Measurements from ENCODE around the gene TRIO. TPM values are rescaled to one million over a fixed set of nuclear protein-coding genes. Genes with fewer than 3 reads are reported as not detected.

The TRIO gene
- total RNA-seq, 1 experiment from 2014 or later, result 68.4 TPM

DNA sequence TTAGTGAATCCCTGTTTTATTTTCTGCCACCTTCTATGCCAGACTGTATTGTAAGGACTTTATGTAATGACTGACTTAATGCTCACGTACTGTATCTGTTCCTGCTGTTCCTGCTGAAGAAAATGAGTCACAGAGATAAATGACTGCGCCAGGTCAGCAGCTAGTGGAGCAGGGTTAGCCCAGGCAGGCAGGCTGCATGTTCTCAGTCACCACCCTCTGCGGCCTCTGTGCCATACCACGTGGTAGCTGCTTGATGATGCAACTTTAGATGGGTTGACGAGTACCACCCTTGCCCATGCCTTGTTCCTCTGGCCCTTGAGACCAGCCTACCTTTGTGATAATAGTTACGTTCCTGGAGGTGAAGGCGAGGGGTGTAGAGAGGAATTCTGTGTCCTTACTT lies 161.9 kb downstream of the TRIO start:
- Histone ChIP-seq H3K27me3 (ENCODE audit: insufficient read depth, low read length) (no peaks in the 10 kb centered on the region), H4K20me1 (ENCODE audit: insufficient read depth) (no peaks in the 10 kb centered on the region), H3K4me1 (ENCODE audit: control insufficient read depth in 1 of 2, insufficient read depth in 2 of 2, low read length in 2 of 2) (0 out of 4 replicates have a peak, but pooled peaks cover 0 to 3% of the 10 kb centered on the region in 2 experiments), H3K79me2 (ENCODE audit: insufficient read depth, low read length) (peaks cover 8% of the 10 kb centered on the region; the same call in 1 of the 2 replicates), H3K27ac (ENCODE audit: low read depth, low read length) (no peak overlapping the region), H3K4me3 (replicated peaks in 1 of 2; ENCODE audit: low read depth in 1 of 2, low read length in 2 of 2) (no peak overlapping the region), H3K4me2 (ENCODE audit: low read length) (no peak overlapping the region), H3K36me3 (ENCODE audit: control insufficient read depth in 1 of 2, insufficient read depth in 2 of 2, low read length in 2 of 2) (peaks cover 0 to 7% of the 10 kb centered on the region in 2 experiments; a peak in 1 of 4 replicates), H3K9me2 (ENCODE audit: insufficient read depth) (no peaks in the 10 kb centered on the region), H3K9ac (ENCODE audit: low read length) (no peak overlapping the region), H3K9me3 (ENCODE audit: control insufficient read depth in 1 of 2, insufficient read depth in 1 of 2, low read depth in 1 of 2, low read length in 2 of 2) (no peaks in the 10 kb centered on the region), H2AFZ (ENCODE audit: low read depth, low read length, poor library complexity, severe bottlenecking) (no peak overlapping the region)
- ChIA-PET CTCF (no interaction called here), POLR2A (no interaction called here), RAD21 (ENCODE audit: low non-redundant PET in 1 of 2, low total read pairs in 2 of 2, uncharacterized antibody in 2 of 2, unreplicated experiment in 2 of 2) (no interaction called here)
- TF ChIP-seq TCF7L2 (IDR thresholded peaks at IDR 0.05; ENCODE audit: borderline replicate concordance, extremely low read depth, insufficient read depth, insufficient read length) (no peak), ZNF274 (IDR thresholded peaks at IDR 0.05; ENCODE audit: low read depth, low read length) (no peak)
- TF ChIP-seq, protein P1, sequence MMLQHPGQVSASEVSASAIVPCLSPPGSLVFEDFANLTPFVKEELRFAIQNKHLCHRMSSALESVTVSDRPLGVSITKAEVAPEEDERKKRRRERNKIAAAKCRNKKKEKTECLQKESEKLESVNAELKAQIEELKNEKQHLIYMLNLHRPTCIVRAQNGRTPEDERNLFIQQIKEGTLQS (IDR thresholded peaks at IDR 0.05), result peak; percentile 44; the same call in 1 of the 2 replicates
- TF ChIP-seq, protein P2, sequence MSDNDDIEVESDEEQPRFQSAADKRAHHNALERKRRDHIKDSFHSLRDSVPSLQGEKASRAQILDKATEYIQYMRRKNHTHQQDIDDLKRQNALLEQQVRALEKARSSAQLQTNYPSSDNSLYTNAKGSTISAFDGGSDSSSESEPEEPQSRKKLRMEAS (IDR thresholded peaks at IDR 0.05), result 0 out of 2 replicates have a peak, but pooled peaks have one; percentile 49
- TF ChIP-seq, protein P3, sequence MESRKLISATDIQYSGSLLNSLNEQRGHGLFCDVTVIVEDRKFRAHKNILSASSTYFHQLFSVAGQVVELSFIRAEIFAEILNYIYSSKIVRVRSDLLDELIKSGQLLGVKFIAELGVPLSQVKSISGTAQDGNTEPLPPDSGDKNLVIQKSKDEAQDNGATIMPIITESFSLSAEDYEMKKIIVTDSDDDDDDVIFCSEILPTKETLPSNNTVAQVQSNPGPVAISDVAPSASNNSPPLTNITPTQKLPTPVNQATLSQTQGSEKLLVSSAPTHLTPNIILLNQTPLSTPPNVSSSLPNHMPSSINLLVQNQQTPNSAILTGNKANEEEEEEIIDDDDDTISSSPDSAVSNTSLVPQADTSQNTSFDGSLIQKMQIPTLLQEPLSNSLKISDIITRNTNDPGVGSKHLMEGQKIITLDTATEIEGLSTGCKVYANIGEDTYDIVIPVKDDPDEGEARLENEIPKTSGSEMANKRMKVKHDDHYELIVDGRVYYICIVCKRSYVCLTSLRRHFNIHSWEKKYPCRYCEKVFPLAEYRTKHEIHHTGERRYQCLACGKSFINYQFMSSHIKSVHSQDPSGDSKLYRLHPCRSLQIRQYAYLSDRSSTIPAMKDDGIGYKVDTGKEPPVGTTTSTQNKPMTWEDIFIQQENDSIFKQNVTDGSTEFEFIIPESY (IDR thresholded peaks at IDR 0.05; ENCODE audit: extremely low read depth, insufficient replicate concordance, low read length), result no peak
- DNase-seq (ENCODE audit: low read depth, low spot score), result no peak
- intact Hi-C loops (cut with micrococcal nuclease), result no loop called here
- BruUV-seq (replicated peaks), result no TSS peak
- ATAC-seq, result peak; percentile 47; the same call in 1 of the 2 replicates

DNA sequence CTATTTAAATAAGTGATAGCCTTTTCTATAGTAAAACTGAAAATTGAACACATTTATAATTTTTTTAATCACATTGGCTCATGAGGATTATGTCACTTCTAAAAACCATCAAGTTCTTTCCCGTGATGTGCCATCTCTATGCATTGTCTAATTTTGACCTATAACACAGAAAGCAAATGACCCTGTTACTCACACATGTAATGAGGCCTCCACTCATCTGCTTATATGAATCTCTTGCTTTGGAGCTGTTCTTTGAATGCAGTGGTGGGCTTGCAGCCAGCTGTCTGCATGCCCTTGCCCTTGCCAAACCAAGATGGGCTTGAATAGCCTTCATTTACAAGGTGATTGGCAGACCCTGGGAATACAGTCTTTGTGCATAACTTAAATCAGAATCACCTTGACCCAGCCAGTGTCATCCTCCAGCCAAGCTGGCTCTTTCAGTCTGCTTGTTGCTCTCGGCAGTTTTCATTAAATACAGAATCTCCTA lies 163.2 kb downstream of the TRIO start:
- Histone ChIP-seq H3K79me2 (ENCODE audit: insufficient read depth, low read length) (peaks cover 8% of the 10 kb centered on the region; the same call in 1 of the 2 replicates), H3K4me1 (ENCODE audit: control insufficient read depth in 1 of 2, insufficient read depth in 2 of 2, low read length in 2 of 2) (0 out of 4 replicates have a peak, but pooled peaks cover 0 to 3% of the 10 kb centered on the region in 2 experiments), H3K36me3 (ENCODE audit: control insufficient read depth in 1 of 2, insufficient read depth in 2 of 2, low read length in 2 of 2) (peaks cover 0 to 10% of the 10 kb centered on the region in 2 experiments; a peak in 1 of 4 replicates), H3K27me3 (ENCODE audit: insufficient read depth, low read length) (no peaks in the 10 kb centered on the region), H4K20me1 (ENCODE audit: insufficient read depth) (no peaks in the 10 kb centered on the region), H3K9me2 (ENCODE audit: insufficient read depth) (no peaks in the 10 kb centered on the region), H3K4me2 (ENCODE audit: low read length) (no peak overlapping the region), H3K9me3 (ENCODE audit: control insufficient read depth in 1 of 2, insufficient read depth in 1 of 2, low read depth in 1 of 2, low read length in 2 of 2) (no peaks in the 10 kb centered on the region), H3K27ac (ENCODE audit: low read depth, low read length) (no peak overlapping the region), H3K4me3 (replicated peaks in 1 of 2; ENCODE audit: low read depth in 1 of 2, low read length in 2 of 2) (no peak overlapping the region), H3K9ac (ENCODE audit: low read length) (no peak overlapping the region), H2AFZ (ENCODE audit: low read depth, low read length, poor library complexity, severe bottlenecking) (no peak overlapping the region)
- DNase-seq (ENCODE audit: low read depth, low spot score), result no peak
- POLR2A ChIA-PET, result no interaction called here
- no TSS peak for BruUV-seq (replicated peaks)
- CTCF ChIA-PET, result no interaction called here
- RAD21 ChIA-PET (ENCODE audit: low non-redundant PET in 1 of 2, low total read pairs in 2 of 2, uncharacterized antibody in 2 of 2, unreplicated experiment in 2 of 2), result no interaction called here
- no peak for ATAC-seq
- intact Hi-C loops (cut with micrococcal nuclease), result no loop called here
- TF ChIP-seq EZH2 (IDR thresholded peaks at IDR 0.05) (no peak), ZFX (IDR thresholded peaks at IDR 0.05) (no peak), SP1 (IDR thresholded peaks at IDR 0.05; ENCODE audit: low read depth) (no peak), EGR1 (IDR thresholded peaks at IDR 0.05; ENCODE audit: low read depth) (no peak)
- TF ChIP-seq, protein P4, sequence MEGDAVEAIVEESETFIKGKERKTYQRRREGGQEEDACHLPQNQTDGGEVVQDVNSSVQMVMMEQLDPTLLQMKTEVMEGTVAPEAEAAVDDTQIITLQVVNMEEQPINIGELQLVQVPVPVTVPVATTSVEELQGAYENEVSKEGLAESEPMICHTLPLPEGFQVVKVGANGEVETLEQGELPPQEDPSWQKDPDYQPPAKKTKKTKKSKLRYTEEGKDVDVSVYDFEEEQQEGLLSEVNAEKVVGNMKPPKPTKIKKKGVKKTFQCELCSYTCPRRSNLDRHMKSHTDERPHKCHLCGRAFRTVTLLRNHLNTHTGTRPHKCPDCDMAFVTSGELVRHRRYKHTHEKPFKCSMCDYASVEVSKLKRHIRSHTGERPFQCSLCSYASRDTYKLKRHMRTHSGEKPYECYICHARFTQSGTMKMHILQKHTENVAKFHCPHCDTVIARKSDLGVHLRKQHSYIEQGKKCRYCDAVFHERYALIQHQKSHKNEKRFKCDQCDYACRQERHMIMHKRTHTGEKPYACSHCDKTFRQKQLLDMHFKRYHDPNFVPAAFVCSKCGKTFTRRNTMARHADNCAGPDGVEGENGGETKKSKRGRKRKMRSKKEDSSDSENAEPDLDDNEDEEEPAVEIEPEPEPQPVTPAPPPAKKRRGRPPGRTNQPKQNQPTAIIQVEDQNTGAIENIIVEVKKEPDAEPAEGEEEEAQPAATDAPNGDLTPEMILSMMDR (IDR thresholded peaks at IDR 0.05 in 2 of 3, conservative IDR thresholded peaks at IDR 0.05 in 1 of 3; ENCODE audit: borderline replicate concordance in 1 of 3, insufficient read depth in 1 of 3, low read depth in 2 of 3, low read length in 2 of 3), result no peak
- TF ChIP-seq, protein P5, sequence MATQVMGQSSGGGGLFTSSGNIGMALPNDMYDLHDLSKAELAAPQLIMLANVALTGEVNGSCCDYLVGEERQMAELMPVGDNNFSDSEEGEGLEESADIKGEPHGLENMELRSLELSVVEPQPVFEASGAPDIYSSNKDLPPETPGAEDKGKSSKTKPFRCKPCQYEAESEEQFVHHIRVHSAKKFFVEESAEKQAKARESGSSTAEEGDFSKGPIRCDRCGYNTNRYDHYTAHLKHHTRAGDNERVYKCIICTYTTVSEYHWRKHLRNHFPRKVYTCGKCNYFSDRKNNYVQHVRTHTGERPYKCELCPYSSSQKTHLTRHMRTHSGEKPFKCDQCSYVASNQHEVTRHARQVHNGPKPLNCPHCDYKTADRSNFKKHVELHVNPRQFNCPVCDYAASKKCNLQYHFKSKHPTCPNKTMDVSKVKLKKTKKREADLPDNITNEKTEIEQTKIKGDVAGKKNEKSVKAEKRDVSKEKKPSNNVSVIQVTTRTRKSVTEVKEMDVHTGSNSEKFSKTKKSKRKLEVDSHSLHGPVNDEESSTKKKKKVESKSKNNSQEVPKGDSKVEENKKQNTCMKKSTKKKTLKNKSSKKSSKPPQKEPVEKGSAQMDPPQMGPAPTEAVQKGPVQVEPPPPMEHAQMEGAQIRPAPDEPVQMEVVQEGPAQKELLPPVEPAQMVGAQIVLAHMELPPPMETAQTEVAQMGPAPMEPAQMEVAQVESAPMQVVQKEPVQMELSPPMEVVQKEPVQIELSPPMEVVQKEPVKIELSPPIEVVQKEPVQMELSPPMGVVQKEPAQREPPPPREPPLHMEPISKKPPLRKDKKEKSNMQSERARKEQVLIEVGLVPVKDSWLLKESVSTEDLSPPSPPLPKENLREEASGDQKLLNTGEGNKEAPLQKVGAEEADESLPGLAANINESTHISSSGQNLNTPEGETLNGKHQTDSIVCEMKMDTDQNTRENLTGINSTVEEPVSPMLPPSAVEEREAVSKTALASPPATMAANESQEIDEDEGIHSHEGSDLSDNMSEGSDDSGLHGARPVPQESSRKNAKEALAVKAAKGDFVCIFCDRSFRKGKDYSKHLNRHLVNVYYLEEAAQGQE (IDR thresholded peaks at IDR 0.05; ENCODE audit: low read depth), result no peak

Measured in HCT116 (cell line).